ENCODE data around the gene PHYHIPL.

The PHYHIPL gene

GRCh38 chr10:59167512-59167911 is 8.9 kb upstream of the PHYHIPL start:
- no peaks in the 10 kb centered on the region for H3K27me3 ChIP-seq (ENCODE audit: control insufficient read depth, insufficient read depth, low read length)
- H3K9me3 ChIP-seq (ENCODE audit: control insufficient read depth, insufficient read depth, low read length), result no peaks in the 10 kb centered on the region
- no peaks in the 10 kb centered on the region for H3K36me3 ChIP-seq (ENCODE audit: control insufficient read depth, insufficient read depth, low read length)
- H3K4me3 ChIP-seq (ENCODE audit: low read depth, low read length), result no peak overlapping the region
- H3K4me1 ChIP-seq (ENCODE audit: control insufficient read depth, insufficient read depth, low read length), result no peaks in the 10 kb centered on the region
- H3K9ac ChIP-seq (ENCODE audit: low read depth, low read length), result no peak overlapping the region

DNA sequence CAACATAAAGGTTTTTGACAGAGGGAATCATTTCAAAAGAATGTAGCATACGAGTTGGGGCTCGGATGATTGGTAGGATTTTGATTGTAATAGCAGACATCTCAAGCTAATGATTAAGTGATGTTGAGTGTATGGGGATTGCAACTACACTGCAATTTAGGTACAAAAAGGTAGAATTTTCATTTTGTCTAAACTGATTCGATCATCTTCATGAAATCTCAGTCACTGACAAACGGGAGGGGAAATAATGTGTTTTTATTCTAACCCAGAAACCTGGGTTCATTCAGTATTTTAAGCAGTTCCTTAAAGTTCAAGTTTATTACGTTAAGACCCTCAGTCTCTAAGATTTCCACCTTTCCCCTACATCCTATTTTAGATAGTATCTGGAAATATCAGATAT is 3.9 kb upstream of the PHYHIPL start:
- Histone ChIP-seq H3K36me3 (ENCODE audit: control insufficient read depth, insufficient read depth, low read length) (no peaks in the 10 kb centered on the region), H3K9ac (ENCODE audit: low read depth, low read length) (no peak overlapping the region), H3K27me3 (ENCODE audit: control insufficient read depth, insufficient read depth, low read length) (peaks cover 34% of the 10 kb centered on the region), H3K4me3 (ENCODE audit: low read depth, low read length) (no peak overlapping the region), H3K4me1 (ENCODE audit: control insufficient read depth, insufficient read depth, low read length) (no peaks in the 10 kb centered on the region), H3K9me3 (ENCODE audit: control insufficient read depth, insufficient read depth, low read length) (no peaks in the 10 kb centered on the region)

GRCh38 chr10:59173414-59173813 is 3.0 kb upstream of the PHYHIPL start:
- Histone ChIP-seq H3K9ac (ENCODE audit: low read depth, low read length) (no peak overlapping the region), H3K4me3 (ENCODE audit: low read depth, low read length) (no peak overlapping the region), H3K9me3 (ENCODE audit: control insufficient read depth, insufficient read depth, low read length) (no peaks in the 10 kb centered on the region), H3K27me3 (ENCODE audit: control insufficient read depth, insufficient read depth, low read length) (peaks cover 38% of the 10 kb centered on the region), H3K36me3 (ENCODE audit: control insufficient read depth, insufficient read depth, low read length) (no peaks in the 10 kb centered on the region), H3K4me1 (ENCODE audit: control insufficient read depth, insufficient read depth, low read length) (no peaks in the 10 kb centered on the region)

GRCh38 chr10:59175538-59176240 is 754 bp upstream of the PHYHIPL start:
- H3K9me3 ChIP-seq (ENCODE audit: control insufficient read depth, insufficient read depth, low read length), result no peaks in the 10 kb centered on the region
- H3K4me1 ChIP-seq (ENCODE audit: control insufficient read depth, insufficient read depth, low read length), result no peaks in the 10 kb centered on the region
- H3K9ac ChIP-seq (ENCODE audit: low read depth, low read length), result no peak overlapping the region
- H3K36me3 ChIP-seq (ENCODE audit: control insufficient read depth, insufficient read depth, low read length), result no peaks in the 10 kb centered on the region
- H3K4me3 ChIP-seq (ENCODE audit: low read depth, low read length), result peak overlapping the region; percentile 58
- H3K27me3 ChIP-seq (ENCODE audit: control insufficient read depth, insufficient read depth, low read length), result peaks cover 38% of the 10 kb centered on the region

DNA sequence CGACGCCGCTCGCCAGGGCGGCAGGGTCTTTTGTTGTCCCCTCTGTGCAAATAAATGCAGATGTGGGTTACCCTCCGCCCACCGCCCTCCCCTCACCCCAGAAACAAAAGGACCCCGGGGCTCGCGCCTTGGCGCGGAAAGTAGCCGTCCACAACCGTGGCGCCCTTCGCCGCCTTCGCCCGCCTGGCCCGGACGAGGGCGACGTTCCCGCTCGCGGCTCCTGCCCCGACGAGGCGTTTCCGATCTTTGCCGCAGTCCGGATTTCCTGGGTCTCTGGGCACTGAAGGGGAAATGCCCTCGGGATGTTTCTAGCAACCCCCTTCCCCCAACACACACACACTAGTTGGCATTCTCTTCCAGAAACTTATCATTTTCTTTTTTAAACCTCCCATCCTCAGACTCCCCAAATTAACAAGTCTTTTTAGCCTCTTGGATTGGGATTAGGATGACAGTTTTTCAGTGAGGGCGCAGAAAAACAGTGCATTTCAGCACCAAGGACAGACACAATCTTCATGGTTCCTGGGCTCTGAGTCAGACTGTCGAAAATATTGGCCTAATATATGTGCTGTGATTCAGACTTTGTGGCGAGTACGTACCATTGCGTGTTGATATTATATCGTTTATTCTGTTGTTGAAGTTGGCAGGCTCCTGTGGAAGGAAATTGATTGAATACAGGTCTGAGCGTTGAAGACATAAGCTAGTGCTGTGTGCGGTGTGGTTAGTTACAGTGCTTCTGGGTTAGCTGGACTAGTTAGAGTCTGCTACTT is 771 bp downstream of the PHYHIPL start:
- Histone ChIP-seq H3K4me1 (ENCODE audit: control insufficient read depth, insufficient read depth, low read length) (no peaks in the 10 kb centered on the region), H3K4me3 (ENCODE audit: low read depth, low read length) (peak overlapping the region; percentile 37), H3K9me3 (ENCODE audit: control insufficient read depth, insufficient read depth, low read length) (no peaks in the 10 kb centered on the region), H3K36me3 (ENCODE audit: control insufficient read depth, insufficient read depth, low read length) (no peaks in the 10 kb centered on the region), H3K27me3 (ENCODE audit: control insufficient read depth, insufficient read depth, low read length) (peaks cover 38% of the 10 kb centered on the region), H3K9ac (ENCODE audit: low read depth, low read length) (no peak overlapping the region)

- Histone ChIP-seq H3K4me1 (ENCODE audit: control insufficient read depth, insufficient read depth, low read length) (no peaks in the 10 kb centered on the region), H3K36me3 (ENCODE audit: control insufficient read depth, insufficient read depth, low read length) (no peaks in the 10 kb centered on the region), H3K9ac (ENCODE audit: low read depth, low read length) (no peak overlapping the region), H3K4me3 (ENCODE audit: low read depth, low read length) (no peak overlapping the region), H3K9me3 (ENCODE audit: control insufficient read depth, insufficient read depth, low read length) (no peaks in the 10 kb centered on the region), H3K27me3 (ENCODE audit: control insufficient read depth, insufficient read depth, low read length) (peaks cover 38% of the 10 kb centered on the region)
Observed at GRCh38 chr10:59177836-59178235, 1.4 kb downstream of the PHYHIPL start.

- Histone ChIP-seq H3K9ac (ENCODE audit: low read depth, low read length) (no peak overlapping the region), H3K9me3 (ENCODE audit: control insufficient read depth, insufficient read depth, low read length) (no peaks in the 10 kb centered on the region), H3K4me3 (ENCODE audit: low read depth, low read length) (no peak overlapping the region), H3K4me1 (ENCODE audit: control insufficient read depth, insufficient read depth, low read length) (no peaks in the 10 kb centered on the region), H3K36me3 (ENCODE audit: control insufficient read depth, insufficient read depth, low read length) (no peaks in the 10 kb centered on the region), H3K27me3 (ENCODE audit: control insufficient read depth, insufficient read depth, low read length) (peaks cover 36% of the 10 kb centered on the region)
Observed at GRCh38 chr10:59179068-59179467, 2.6 kb downstream of the PHYHIPL start.

GRCh38 chr10:59180689-59181270 is 4.3 kb downstream of the PHYHIPL start:
- Histone ChIP-seq H3K4me3 (ENCODE audit: low read depth, low read length) (no peak overlapping the region), H3K27me3 (ENCODE audit: control insufficient read depth, insufficient read depth, low read length) (peaks cover 18% of the 10 kb centered on the region), H3K9me3 (ENCODE audit: control insufficient read depth, insufficient read depth, low read length) (no peaks in the 10 kb centered on the region), H3K9ac (ENCODE audit: low read depth, low read length) (no peak overlapping the region), H3K4me1 (ENCODE audit: control insufficient read depth, insufficient read depth, low read length) (no peaks in the 10 kb centered on the region), H3K36me3 (ENCODE audit: control insufficient read depth, insufficient read depth, low read length) (no peaks in the 10 kb centered on the region)

- Histone ChIP-seq H3K4me3 (ENCODE audit: low read depth, low read length) (no peak overlapping the region), H3K9me3 (ENCODE audit: control insufficient read depth, insufficient read depth, low read length) (no peaks in the 10 kb centered on the region), H3K4me1 (ENCODE audit: control insufficient read depth, insufficient read depth, low read length) (no peaks in the 10 kb centered on the region), H3K27me3 (ENCODE audit: control insufficient read depth, insufficient read depth, low read length) (peaks cover 10% of the 10 kb centered on the region), H3K9ac (ENCODE audit: low read depth, low read length) (no peak overlapping the region), H3K36me3 (ENCODE audit: control insufficient read depth, insufficient read depth, low read length) (no peaks in the 10 kb centered on the region)
Observed at GRCh38 chr10:59181668-59182067, 5.2 kb downstream of the PHYHIPL start.

GRCh38 chr10:59190332-59190731 is 13.9 kb downstream of the PHYHIPL start:
- Histone ChIP-seq H3K4me1 (ENCODE audit: control insufficient read depth, insufficient read depth, low read length) (no peaks in the 10 kb centered on the region), H3K27me3 (ENCODE audit: control insufficient read depth, insufficient read depth, low read length) (no peaks in the 10 kb centered on the region), H3K4me3 (ENCODE audit: low read depth, low read length) (no peak overlapping the region), H3K36me3 (ENCODE audit: control insufficient read depth, insufficient read depth, low read length) (no peaks in the 10 kb centered on the region), H3K9me3 (ENCODE audit: control insufficient read depth, insufficient read depth, low read length) (no peaks in the 10 kb centered on the region), H3K9ac (ENCODE audit: low read depth, low read length) (no peak overlapping the region)

DNA sequence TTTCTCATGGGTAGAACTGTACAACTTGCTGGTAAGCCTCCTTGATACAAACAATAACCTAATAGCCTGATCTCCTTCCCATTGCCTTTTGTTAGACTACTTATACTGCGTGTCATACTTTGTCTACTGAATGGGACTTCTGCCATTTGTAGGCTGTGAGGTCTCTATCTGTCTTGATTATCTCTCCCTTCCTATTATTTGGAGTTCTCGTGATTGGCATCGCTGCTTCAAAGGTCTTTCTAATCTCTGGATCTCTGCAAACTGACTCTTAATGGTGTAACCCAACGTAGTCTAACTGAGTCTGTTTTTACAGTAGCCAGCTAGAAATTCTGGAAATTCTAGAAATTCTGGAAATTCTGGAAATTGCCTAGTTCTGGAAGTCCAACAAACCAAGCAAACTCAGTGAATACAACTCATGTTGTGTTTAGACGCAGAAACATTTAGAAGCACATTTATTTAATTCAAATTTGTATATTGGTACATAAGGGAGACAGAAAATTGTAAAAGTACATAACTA is 29.8 kb downstream of the PHYHIPL start:
- Histone ChIP-seq H3K4me1 (ENCODE audit: control insufficient read depth, insufficient read depth, low read length) (peaks cover 5% of the 10 kb centered on the region), H3K36me3 (ENCODE audit: control insufficient read depth, insufficient read depth, low read length) (no peaks in the 10 kb centered on the region)

More for the DNA sequence above, 29.8 kb downstream of the PHYHIPL start:
- no peaks in the 10 kb centered on the region for H3K27me3 ChIP-seq (ENCODE audit: control insufficient read depth, insufficient read depth, low read length)
- H3K4me3 ChIP-seq (ENCODE audit: low read depth, low read length), result no peak overlapping the region
- H3K9me3 ChIP-seq (ENCODE audit: control insufficient read depth, insufficient read depth, low read length), result no peaks in the 10 kb centered on the region
- H3K9ac ChIP-seq (ENCODE audit: low read depth, low read length), result no peak overlapping the region

Measured in iPS-15b (cell line).